ENCODE results near the gene VPS51. TPM values are rescaled to one million over a fixed set of nuclear protein-coding genes. Genes with fewer than 3 reads are reported as not detected.

The VPS51 gene
- total and polyA plus RNA-seq, 9 of the 15 experiments (the other 6 are each of a cell fraction or from before 2014, with no cell fraction given), result 1.8 to 143 (median 46.8) TPM

GRCh38 chr11:65111744-65112545, 15.9 kb downstream of the VPS51 start, which contains the start of gene TM7SF2 (continued):
- TF ChIP-seq CGGBP1 (CRISPR knock-in tag; IDR thresholded peaks at IDR 0.05) (no peak), TAF15 (IDR thresholded peaks at IDR 0.05; ENCODE audit: low read depth, low read length) (no peak), ZNF561 (CRISPR knock-in tag; conservative IDR thresholded peaks at IDR 0.05) (no peak), NR1H2 (CRISPR knock-in tag; IDR thresholded peaks at IDR 0.05) (no peak), HEY1 (CRISPR knock-in tag; IDR thresholded peaks at IDR 0.05; ENCODE audit: borderline replicate concordance) (no peak), RFX5 (IDR thresholded peaks at IDR 0.05; ENCODE audit: low read depth, low read length) (no peak), ILF3 (IDR thresholded peaks at IDR 0.05; ENCODE audit: borderline replicate concordance) (0 out of 2 replicates have a peak, but pooled peaks have one; percentile 28), PHF21A (IDR thresholded peaks at IDR 0.05; ENCODE audit: borderline replicate concordance, low read depth) (no peak; the same call in 1 of the 2 replicates), E2F5 (CRISPR knock-in tag; IDR thresholded peaks at IDR 0.05) (no peak), PATZ1 (CRISPR knock-in tag; IDR thresholded peaks at IDR 0.05; ENCODE audit: borderline replicate concordance) (0 out of 2 replicates have a peak, but pooled peaks have one; percentile 51), POLR2G (IDR thresholded peaks at IDR 0.05; ENCODE audit: low read depth, low read length) (peak; percentile 98), POLR2A (conservative IDR thresholded peaks at IDR 0.05) (peak; percentile 88), CBX5 (IDR thresholded peaks at IDR 0.05; ENCODE audit: borderline replicate concordance, low read depth) (no peak), ZNF740 (CRISPR knock-in tag; IDR thresholded peaks at IDR 0.05) (no peak), ZNF740 (tag; IDR thresholded peaks at IDR 0.05) (no peak), SREBF2 (CRISPR knock-in tag; IDR thresholded peaks at IDR 0.05) (no peak), CCNT2 (IDR thresholded peaks at IDR 0.05; ENCODE audit: borderline replicate concordance, extremely low read depth, insufficient read length, low read depth, low read length) (peak; percentile 29), HDAC8 (tag; IDR thresholded peaks at IDR 0.05) (no peak), RHOXF2B (CRISPR knock-in tag; conservative IDR thresholded peaks at IDR 0.05) (no peak), ZNF263 (CRISPR knock-in tag; IDR thresholded peaks at IDR 0.05; ENCODE audit: borderline replicate concordance) (no peak), BCL6 (CRISPR knock-in tag; IDR thresholded peaks at IDR 0.05) (no peak)

Data from K562 (cell line).